K562 (cell line): Measurements from ENCODE around the gene FKRP. TPM values are rescaled to one million over a fixed set of nuclear protein-coding genes. Genes with fewer than 3 reads are reported as not detected.

Source experiments
- ATAC-seq: fragments of 200-7000 bp; cut with Tn5 transposase; 3 replicates; pipeline ENCODE4 v1.9.1; 2020; ENCODE audit warnings: moderate library complexity
- BruUV-seq: library from RNA; stranded (reverse); fragments of 400-500 nt; replicated peaks from 2 replicates; lab custom pipeline; 2021; lab: Mats Ljungman, UMichigan
- CTCF ChIA-PET: fragments of 300-600 bp; formaldehyde crosslinking; extraction: SDS; loops from one replicate; lab custom pipeline; 2021; ENCODE audit warnings: low intra/inter-chr PET ratio; lab: Yijun Ruan, JAX
- POLR2A ChIA-PET: fragments of 300-600, 350-650 bp; sonication (Branson Sonifier 250); formaldehyde crosslinking; extraction: SDS; loops from one replicate; lab custom pipeline; 2021; ENCODE audit warnings: antibody characterized with exemption, inconsistent platforms; lab: Yijun Ruan, JAX
- DNase-seq, 4 experiments: peaks; one replicate each; pipeline versions ENCODE4 v3.0.0 to v3.0.0-alpha.2; 2011 to 2018; ENCODE audit warnings: low spot score in 3 of 4, mixed read lengths in 3 of 4; ENCODE audit errors: extremely low read depth in 1 of 4
- FAIRE-seq: peaks from 2 replicates; lab custom pipeline; 2011; peaks lifted over from hg19 to GRCh38; lab: Jason Lieb, UNC
- H2AFZ ChIP-seq: 2 replicates; pipeline ENCODE4 v1.6.0; 2011; ENCODE audit warnings: low read depth, low read length, control low read depth, inconsistent platforms
- H3K27ac ChIP-seq: fragments of 200-600 bp; 3 replicates; pipeline ENCODE4 v1.8.0; 2011; ENCODE audit warnings: low read depth, mild to moderate bottlenecking, control low read depth, inconsistent platforms, low read length, moderate library complexity, mixed read lengths; ENCODE audit errors: extremely low read depth
- H3K27me3 ChIP-seq, 2 experiments: fragments of 300-600 bp in 1 of 2; 2 replicates in 1 of 2; 3 replicates in 1 of 2; pipeline versions ENCODE4 v1.6.0 to v1.8.0; 2011; ENCODE audit warnings: inconsistent platforms in 2 of 2, low read length in 2 of 2, mild to moderate bottlenecking in 1 of 2, mixed read lengths in 1 of 2, moderate library complexity in 1 of 2; ENCODE audit not compliant: control insufficient read depth in 2 of 2, insufficient read depth in 2 of 2
- H3K36me3 ChIP-seq: fragments of 300-600 bp; 3 replicates; pipeline ENCODE4 v1.8.0; 2011; ENCODE audit warnings: mild to moderate bottlenecking, low read length, inconsistent platforms; ENCODE audit not compliant: control insufficient read depth, insufficient read depth
- H3K4me1 ChIP-seq, 2 experiments: fragments of 200-600 bp in 1 of 2; replicated peaks in 1 of 2; 2 replicates in 1 of 2; 3 replicates in 1 of 2; pipeline versions ENCODE4 v1.5.1 to v1.8.0; 2011; ENCODE audit warnings: inconsistent platforms in 2 of 2, low read length in 2 of 2, mild to moderate bottlenecking in 1 of 2, mixed read lengths in 1 of 2, moderate library complexity in 1 of 2; ENCODE audit not compliant: control insufficient read depth in 2 of 2, insufficient read depth in 2 of 2
- H3K4me2 ChIP-seq: 2 replicates; pipeline ENCODE4 v1.6.1; 2011; ENCODE audit warnings: low read length, control low read depth, inconsistent platforms, mixed read lengths; ENCODE audit not compliant: insufficient read depth
- H3K4me3 ChIP-seq: fragments of 200-600 bp; sonication (generic), shearing (Covaris generic); 2 replicates; pipeline ENCODE4 v1.5.1; 2016; ENCODE audit warnings: control low read depth, inconsistent platforms
- H3K79me2 ChIP-seq: fragments of 200-600 bp; 3 replicates; pipeline ENCODE4 v1.8.0; 2011; ENCODE audit warnings: low read length, inconsistent platforms; ENCODE audit not compliant: control insufficient read depth, insufficient read depth
- H3K9ac ChIP-seq, 2 experiments: 2 replicates each; pipeline versions ENCODE4 v1.6.0 to v1.6.1; 2011; ENCODE audit warnings: low read depth in 2 of 2, low read length in 2 of 2, control low read depth in 1 of 2, inconsistent platforms in 1 of 2, mild to moderate bottlenecking in 1 of 2, mixed read lengths in 1 of 2; ENCODE audit not compliant: insufficient read depth in 1 of 2
- H3K9me1 ChIP-seq: one replicate; pipeline ENCODE4 v1.6.0; 2011; ENCODE audit warnings: inconsistent platforms, mild to moderate bottlenecking, low read length, moderate library complexity; ENCODE audit not compliant: control insufficient read depth, insufficient read depth
- H3K9me3 ChIP-seq: replicated peaks from 2 replicates; pipeline ENCODE4 v1.5.1; 2011; ENCODE audit warnings: low read depth, low read length, inconsistent platforms; ENCODE audit not compliant: control insufficient read depth, insufficient read depth
- H4K20me1 ChIP-seq: replicated peaks from 2 replicates; pipeline ENCODE4 v1.6.1; 2011; ENCODE audit warnings: low read length, inconsistent platforms, mixed read lengths; ENCODE audit not compliant: control insufficient read depth, insufficient read depth
- ELF2 ChIP-seq: fragments of 250-450 bp; sonication (Bioruptor Pico); IDR thresholded peaks from 2 replicates; pipeline ENCODE4 v1.5.0; 2021; ENCODE audit warnings: mild to moderate bottlenecking
- MED1 ChIP-seq: sonication (generic); formaldehyde crosslinking; IDR thresholded peaks from 2 replicates; pipeline ENCODE4 v1.8.1; 2023; ENCODE audit warnings: missing genetic modification reagents, borderline replicate concordance
- NCOA2 ChIP-seq, 2 experiments: fragments of 450-650 bp; IDR thresholded peaks; 2 replicates each; pipeline ENCODE4 v1.6.1; 2018; ENCODE audit warnings: mild to moderate bottlenecking in 2 of 2, moderate library complexity in 1 of 2; ENCODE audit not compliant: partially characterized antibody in 2 of 2
- POLR3G ChIP-seq: IDR thresholded peaks from 2 replicates; pipeline ENCODE4 v1.6.1; 2011; ENCODE audit not compliant: insufficient read length, insufficient replicate concordance; ENCODE audit errors: extremely low read depth
- STAG1 ChIP-seq: sonication (generic); formaldehyde crosslinking; IDR thresholded peaks from 2 replicates; pipeline ENCODE4 v1.5.0; 2020; ENCODE audit warnings: missing genetic modification reagents, borderline replicate concordance
- ZC3H4 ChIP-seq: sonication (generic); formaldehyde crosslinking; IDR thresholded peaks from 2 replicates; pipeline ENCODE4 v1.9.0; 2021; ENCODE audit warnings: missing genetic modification reagents, borderline replicate concordance
- ZKSCAN1 ChIP-seq: fragments of 150-350 bp; IDR thresholded peaks from 2 replicates; pipeline ENCODE4 v1.6.1; 2016; ENCODE audit warnings: low read depth, low read length
- ZNF232 ChIP-seq: sonication (generic); formaldehyde crosslinking; IDR thresholded peaks from 2 replicates; pipeline ENCODE4 v1.8.0; 2022; ENCODE audit warnings: mild to moderate bottlenecking, missing genetic modification reagents
- ZNF282 ChIP-seq: sonication (generic); formaldehyde crosslinking; IDR thresholded peaks from 2 replicates; pipeline ENCODE4 v1.8.1; 2023; ENCODE audit warnings: missing genetic modification reagents
- ZNF511 ChIP-seq: sonication (generic); formaldehyde crosslinking; IDR thresholded peaks from 2 replicates; pipeline ENCODE4 v1.8.0; 2022; ENCODE audit warnings: mild to moderate bottlenecking, missing genetic modification reagents
- WGBS: fragments of 100-300 bp; shearing (Covaris generic); methylation state at CpG from one replicate; pipeline ENCODE4 v1.1.6; 2016; ENCODE audit warnings: low coverage, mixed read lengths; ENCODE audit not compliant: insufficient coverage; ENCODE audit errors: missing lambda C conversion rate; 5-methylcytosine and 5-hydroxymethylcytosine counted together
- in situ Hi-C: fragments of 300-500 bp; cut with MboI; formaldehyde crosslinking; loops from 4 replicates; pipeline ENCODE4 v1.15.0; 2018; ENCODE audit warnings: inconsistent platforms, mixed read lengths
- intact Hi-C: fragments of 100-400 bp; cut with micrococcal nuclease; formaldehyde crosslinking; loops from 2 replicates; pipeline ENCODE4 v1.14.2; 2022
- polyA plus RNA-seq, 8 experiments: library from polyadenylated mRNA; depleted of rRNA in 4 of 8; stranded (reverse) in 5 of 8; unstranded in 3 of 8; fragments of >200 nt; fragmentation: Nextera tagmentation in 2 of 8; fragmentation: Illumina TruSeq in 1 of 8; extraction: Ambion mirVana in 2 of 8; extraction: Trizol in 1 of 8; gene quantifications; 2 replicates each; pipeline versions ENCODE4 v1.2.1 to v1.2.3, GENCODE V29; 2011 to 2014; ENCODE audit warnings: inconsistent platforms in 1 of 8, missing spikeins in 1 of 8
- total RNA-seq, 7 experiments: library from RNA; depleted of rRNA in 6 of 7; stranded (reverse); fragments of >200 nt in 6 of 7; fragmentation: Illumina TruSeq in 2 of 7; extraction: Trizol in 2 of 7; gene quantifications; 2 replicates each; pipeline versions ENCODE4 v1.2.1 to v1.2.3, GENCODE V29; 2011 to 2021; ENCODE audit warnings: low replicate concordance in 1 of 7

Gene FKRP
- total and polyA plus RNA-seq, 9 of the 15 experiments (the other 6 are each of a cell fraction or from before 2014, with no cell fraction given), result 0.68 to 16.1 (median 6.5) TPM

DNA sequence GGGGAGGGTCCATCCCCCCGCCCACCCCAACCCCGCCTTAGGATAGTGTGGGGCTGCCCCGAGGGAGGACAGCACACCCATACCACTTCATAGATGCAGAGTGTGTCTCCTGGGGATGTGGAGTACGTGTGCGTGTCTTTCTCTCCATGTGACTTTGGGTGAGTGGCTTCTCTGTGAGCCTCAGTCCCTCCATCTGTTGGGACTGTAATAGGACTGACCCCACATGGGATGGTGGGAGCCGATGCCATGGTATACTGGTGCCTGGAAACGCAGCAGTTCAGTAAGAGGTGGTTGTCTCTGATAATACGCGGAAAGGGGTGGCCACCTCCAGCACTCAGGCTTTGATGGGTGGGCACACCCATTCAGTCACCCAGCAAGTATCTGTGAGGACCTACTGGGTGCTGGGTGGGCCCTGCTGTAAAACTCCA is 28.1 kb upstream of the FKRP start:
- Histone ChIP-seq H3K79me2 (peaks cover 27% of the 10 kb centered on the region), H3K9me3 (no peaks in the 10 kb centered on the region), H3K4me1 (peaks cover 22 to 69% of the 10 kb centered on the region in 2 experiments), H3K4me3 (peak overlapping the region; percentile 70), H4K20me1 (peaks cover 4% of the 10 kb centered on the region; the same call in 1 of the 2 replicates), H3K9ac (peak overlapping the region in 1 of 2 experiments; percentile 88; a peak in 2 of 4 replicates), H2AFZ (no peak overlapping the region), H3K9me1 (no peaks in the 10 kb centered on the region), H3K36me3 (peaks cover 45% of the 10 kb centered on the region; the same call in 2 of the 3 replicates), H3K4me2 (peak overlapping the region; percentile 94), H3K27me3 (no peaks in the 10 kb centered on the region), H3K27ac (peak overlapping the region; percentile 31; the same call in 2 of the 3 replicates)
- DNase-seq (no peak), FAIRE-seq (no peak), ATAC-seq (peak; percentile 1)
- BruUV-seq, result no TSS peak
- WGBS, result 11% methylated on average over 8 of the region's 9 CpGs
- ChIA-PET CTCF (no interaction called here), POLR2A (interaction anchor here (0.6 to 1.1 kb wide), 5 partner anchors 8 to 109 kb away, joined by 3 to 6 read pairs (median 4); no protein-coding TSS in a partner anchor)
- intact Hi-C loops, result no loop called here
- 0 out of 2 replicates have a peak, but pooled peaks have one; percentile 17 for TF ChIP-seq ZNF232 (CRISPR knock-in tag)
- TF ChIP-seq ZNF511 (CRISPR knock-in tag), result 0 out of 2 replicates have a peak, but pooled peaks have one; percentile 10
- TF ChIP-seq NCOA2 (IDR thresholded peaks at IDR 0.05; ENCODE audit: partially characterized antibody in 2 of 2), result no peak
- TF ChIP-seq ZC3H4 (CRISPR knock-in tag), result peak; percentile 77; the same call in 1 of the 2 replicates
- TF ChIP-seq STAG1 (CRISPR knock-in tag), result 0 out of 2 replicates have a peak, but pooled peaks have one; percentile 8
- no peak for TF ChIP-seq ELF2 (CRISPR knock-in tag)
- TF ChIP-seq ZNF282 (CRISPR knock-in tag), result 0 out of 2 replicates have a peak, but pooled peaks have one; percentile 43
- TF ChIP-seq POLR3G, result no peak
- TF ChIP-seq MED1 (CRISPR knock-in tag), result 0 out of 2 replicates have a peak, but pooled peaks have one; percentile 72
- TF ChIP-seq ZKSCAN1, result peak; percentile 96
- in situ Hi-C loops, result no loop called here
